ENCODE measurements around the gene TOX2. TPM values are rescaled to one million over a fixed set of nuclear protein-coding genes. Genes with fewer than 3 reads are reported as not detected.

Gene TOX2
- total and polyA plus RNA-seq, 2 of the 8 experiments (the other 6 are each of a cell fraction or from before 2014, with no cell fraction given) = 1.8 to 3.4 TPM

DNA sequence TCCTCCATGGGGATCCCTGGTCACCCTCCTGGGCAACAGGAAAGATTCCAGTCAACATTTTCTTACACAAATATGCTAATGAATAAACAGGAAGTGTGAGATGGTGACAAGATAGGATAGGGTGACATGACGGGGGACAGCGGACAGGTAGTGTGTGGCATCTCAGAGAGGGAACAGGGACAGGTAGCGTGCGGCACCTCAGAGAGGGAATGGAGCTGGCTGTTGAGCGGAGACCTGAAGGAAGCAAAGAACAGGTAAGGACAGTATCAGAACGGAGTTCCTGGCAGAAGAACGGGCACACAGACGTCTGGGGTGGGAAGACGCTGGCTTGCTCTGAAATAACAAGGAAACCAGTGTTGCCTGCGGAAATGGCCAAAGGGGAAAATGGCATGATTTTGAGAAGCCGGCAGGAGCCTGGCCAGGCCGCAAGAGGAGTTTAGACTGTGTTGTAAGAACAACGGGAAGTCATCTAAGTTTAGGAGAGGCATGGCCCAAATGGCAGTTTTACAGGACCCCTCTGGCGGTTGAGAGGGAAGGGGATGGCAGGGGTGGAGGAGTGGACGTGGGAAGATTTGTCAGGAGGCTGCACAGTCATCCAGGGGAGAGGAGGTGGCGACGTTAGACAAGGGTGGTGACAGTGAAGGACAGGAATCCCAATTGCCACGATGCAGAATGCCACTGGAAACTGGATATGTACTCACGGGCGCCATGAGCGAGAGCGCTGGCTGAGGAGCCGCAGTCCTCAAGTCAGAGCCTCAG lies 160.7 kb downstream of the TOX2 start:
- ChIA-PET POLR2A (ENCODE audit: partially characterized antibody) (no interaction called here), CTCF (ENCODE audit: partially characterized antibody) (interaction anchor here (1.6 kb wide), 1 partner anchor 17 kb away, joined by 4 read pairs; no protein-coding TSS in a partner anchor)
- Histone ChIP-seq H2BK20ac (ENCODE audit: low read length) (no peak overlapping the region), H2BK5ac (ENCODE audit: low read depth, low read length) (no peak overlapping the region), H3K14ac (ENCODE audit: insufficient read length) (no peak overlapping the region), H3K4me1 (replicated peaks in 1 of 4; ENCODE audit: control insufficient read depth in 3 of 4, insufficient read depth in 4 of 4, low read length in 3 of 4) (peaks cover 0 to 3% (median 0%) of the 10 kb centered on the region in 4 experiments; a peak in 2 of 7 replicates), H3K23ac (ENCODE audit: insufficient read length) (no peak overlapping the region), H3K18ac (ENCODE audit: extremely low read depth, low read length) (no peak overlapping the region), H3K9me3 (ENCODE audit: insufficient read depth in 2 of 2, low read depth in 1 of 2, low read length in 1 of 2) (no peaks in the 10 kb centered on the region), H3K4me2 (ENCODE audit: insufficient read depth in 1 of 2, low read depth in 2 of 2, low read length in 2 of 2) (no peak overlapping the region), H2BK120ac (replicated peaks; ENCODE audit: low read depth, low read length) (no peak overlapping the region), H4K8ac (ENCODE audit: extremely low read depth, insufficient read depth, low read length) (no peak overlapping the region; the same call in 1 of the 2 replicates), H2AK5ac (ENCODE audit: low read depth, low read length) (no peak overlapping the region), H2BK15ac (ENCODE audit: low read length) (0 out of 2 replicates have a peak overlapping the region, but pooled peaks have one; percentile 81), H3K27ac (ENCODE audit: low read depth, low read length) (no peak overlapping the region), H3K23me2 (ENCODE audit: low read depth, low read length) (no peaks in the 10 kb centered on the region), H3K27me3 (replicated peaks in 1 of 4; ENCODE audit: control insufficient read depth in 3 of 4, extremely low read depth in 1 of 4, insufficient read depth in 3 of 4, low read length in 3 of 4) (no peaks in the 10 kb centered on the region), H3K79me1 (ENCODE audit: low read depth, low read length) (no peaks in the 10 kb centered on the region), H3K4ac (replicated peaks; ENCODE audit: insufficient read length, low read depth, low read length) (no peak overlapping the region), H3K4me3 (ENCODE audit: extremely low read depth in 1 of 4, insufficient read depth in 2 of 4, low read depth in 3 of 4, low read length in 4 of 4) (no peak overlapping the region), H4K91ac (replicated peaks; ENCODE audit: insufficient read length, low read length) (no peak overlapping the region), H2AFZ (ENCODE audit: low read length) (no peak overlapping the region), H2BK12ac (ENCODE audit: low read depth, low read length) (no peak overlapping the region), H3K56ac (replicated peaks; ENCODE audit: insufficient read length, low read depth, low read length) (no peak overlapping the region), H4K5ac (ENCODE audit: insufficient read length, low read depth, low read length) (no peak overlapping the region), H3K79me2 (ENCODE audit: control insufficient read depth in 1 of 2, insufficient read depth in 2 of 2, low read length in 2 of 2) (no peaks in the 10 kb centered on the region), H4K20me1 (replicated peaks in 1 of 2; ENCODE audit: control insufficient read depth in 1 of 2, insufficient read depth in 2 of 2, low read length in 2 of 2) (no peaks in the 10 kb centered on the region), H3K9ac (replicated peaks in 1 of 4; ENCODE audit: extremely low read depth in 1 of 4, low read depth in 3 of 4, low read length in 3 of 4) (no peak overlapping the region), H3K36me3 (ENCODE audit: control insufficient read depth in 2 of 4, insufficient read depth in 4 of 4, low read length in 3 of 4) (no peaks in the 10 kb centered on the region)
- DNase-seq (ENCODE audit: low read depth in 1 of 2, low spot score in 2 of 2) = peak in 1 of 2 experiments; percentile 37
- WGBS, 2 experiments (ENCODE audit: extremely low coverage in 1 of 2, insufficient coverage in 1 of 2, insufficient read length in 1 of 2, insufficient replicate concordance in 2 of 2, low coverage in 1 of 2, low lambda C conversion rate in 2 of 2, missing lambda C conversion rate in 1 of 2) = 90% methylated on average over 23 of the region's 23 CpGs; no CpG with 5 or more reads in 1 of the 2 experiments
- no peak for FAIRE-seq
- TF ChIP-seq TBP (IDR thresholded peaks at IDR 0.05; ENCODE audit: low read depth, low read length) (no peak), RBBP5 (IDR thresholded peaks at IDR 0.05; ENCODE audit: borderline replicate concordance, low read depth, low read length) (no peak), SP2 (IDR thresholded peaks at IDR 0.05; ENCODE audit: low read length) (no peak), SAP30 (IDR thresholded peaks at IDR 0.05; ENCODE audit: insufficient read depth, insufficient replicate concordance, low read length) (no peak), POLR2AphosphoS5 (IDR thresholded peaks at IDR 0.05; ENCODE audit: low read depth, low read length) (no peak), POLR2A (IDR thresholded peaks at IDR 0.05; ENCODE audit: control extremely low read depth in 1 of 2, low read depth in 2 of 2, low read length in 2 of 2) (no peak), SIRT6 (IDR thresholded peaks at IDR 0.05; ENCODE audit: low read length) (no peak), KDM5A (IDR thresholded peaks at IDR 0.05; ENCODE audit: low read length) (no peak), SRF (IDR thresholded peaks at IDR 0.05; ENCODE audit: low read depth, low read length) (no peak), CHD1 (IDR thresholded peaks at IDR 0.05; ENCODE audit: low read depth, low read length) (no peak), GTF2F1 (IDR thresholded peaks at IDR 0.05; ENCODE audit: borderline replicate concordance, low read depth, low read length) (no peak)

All from H1 (cell line).